Activated CD4-positive, alpha-beta T cell treated with anti-CD3 and anti-CD28 coated beads, Interleukin-2, Interleukin-6, amounts not matched to agents 100 ng/mL and 50 ng/mL, durations not matched to agents 16 hours and 8 hours (primary cell): ENCODE measurements around the gene FAM13A.
A peak's percentile ranks its signal among the peaks of the same experiment; 100 is the strongest.
"Not testable (repeated sequence)": the region's sequence is repeated elsewhere in the genome, so short reads cannot be mapped to it uniquely, and the experiment has no call there.

Experiments
- DNase-seq: peaks from one replicate; pipeline ENCODE4 v3.0.0-alpha.2; 2020

Gene FAM13A

DNA sequence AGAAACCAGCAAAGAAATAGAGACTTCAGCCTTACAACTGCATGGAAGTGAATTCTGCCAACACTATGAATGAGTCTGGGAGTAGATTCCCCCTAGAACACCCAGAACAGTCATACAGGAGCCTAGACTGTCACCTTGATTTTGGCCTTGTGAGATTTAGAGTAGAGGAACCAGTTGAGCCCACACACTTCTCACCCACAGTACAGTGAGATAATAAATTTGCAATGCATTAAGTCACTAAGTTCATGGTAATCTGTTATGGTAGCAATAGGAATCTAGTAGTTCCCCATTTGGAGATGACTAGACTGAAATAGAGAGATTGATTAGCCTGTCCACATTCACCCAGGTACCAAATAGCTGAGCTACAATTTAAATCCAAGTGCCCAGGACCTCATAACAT lies 59.0 kb downstream of the FAM13A start:
- DNase-seq = no peak

- no peak for DNase-seq
Observed at GRCh38 chr4:88995874-88996273, 61.1 kb downstream of the FAM13A start.

- DNase-seq = not testable (repeated sequence)
Observed at GRCh38 chr4:88995257-88995656, 61.7 kb downstream of the FAM13A start.

- no peak for DNase-seq
Observed at GRCh38 chr4:88993246-88993645, 63.7 kb downstream of the FAM13A start.

- DNase-seq = no peak
Observed at GRCh38 chr4:88991746-88992145, 65.2 kb downstream of the FAM13A start.

- DNase-seq = no peak
Observed at GRCh38 chr4:88989990-88990389, 67.0 kb downstream of the FAM13A start.

DNA sequence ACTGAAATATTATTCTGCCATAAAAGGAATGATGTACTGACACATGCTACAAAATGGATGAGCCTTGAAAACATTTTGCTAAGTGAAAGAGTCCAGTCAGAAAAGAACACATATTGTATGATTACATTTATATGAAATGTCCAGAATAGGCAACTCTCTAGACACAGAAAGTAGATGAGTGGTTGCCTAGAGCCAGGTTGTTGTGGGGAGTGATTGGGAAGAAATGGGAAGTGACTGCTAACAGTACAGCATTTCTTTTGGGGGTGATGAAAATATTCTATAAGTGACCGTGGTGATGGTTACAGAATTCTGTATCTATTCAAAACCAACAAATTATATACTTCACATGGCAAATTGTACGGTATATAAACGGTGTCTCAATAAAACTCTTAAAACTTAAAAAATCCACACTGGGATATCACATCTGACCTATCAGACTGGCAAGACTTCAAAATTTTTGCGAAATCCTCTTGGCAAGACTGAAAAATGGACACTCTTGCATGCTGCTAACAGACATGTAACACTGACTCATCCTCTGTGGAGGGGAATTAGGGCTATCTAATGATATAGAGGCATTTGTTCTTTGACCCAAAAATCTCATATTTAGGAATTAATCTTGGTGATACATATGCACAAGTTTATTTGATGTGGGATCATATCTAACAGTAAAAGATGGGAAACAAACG lies 71.8 kb downstream of the FAM13A start:
- no peak for DNase-seq

DNA sequence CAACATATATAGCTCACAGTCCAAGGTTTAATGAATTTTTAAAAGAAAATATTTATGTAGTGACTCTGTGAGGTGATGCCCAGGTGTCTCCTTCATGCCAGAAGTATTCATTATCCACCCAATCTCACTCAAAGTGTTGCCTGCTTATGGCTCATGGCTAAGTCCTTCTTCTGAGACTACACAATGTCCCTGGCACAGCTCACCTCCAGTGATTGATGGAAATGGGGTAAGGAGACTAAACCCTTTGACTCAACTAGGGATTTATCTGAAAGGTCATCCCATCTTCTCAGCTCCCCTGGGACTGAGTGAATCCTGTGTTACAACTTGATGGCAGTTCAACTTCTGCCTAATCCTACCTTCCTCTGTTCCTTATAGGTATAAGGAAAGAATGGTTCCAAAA lies 74.2 kb downstream of the FAM13A start:
- DNase-seq = no peak

DNA sequence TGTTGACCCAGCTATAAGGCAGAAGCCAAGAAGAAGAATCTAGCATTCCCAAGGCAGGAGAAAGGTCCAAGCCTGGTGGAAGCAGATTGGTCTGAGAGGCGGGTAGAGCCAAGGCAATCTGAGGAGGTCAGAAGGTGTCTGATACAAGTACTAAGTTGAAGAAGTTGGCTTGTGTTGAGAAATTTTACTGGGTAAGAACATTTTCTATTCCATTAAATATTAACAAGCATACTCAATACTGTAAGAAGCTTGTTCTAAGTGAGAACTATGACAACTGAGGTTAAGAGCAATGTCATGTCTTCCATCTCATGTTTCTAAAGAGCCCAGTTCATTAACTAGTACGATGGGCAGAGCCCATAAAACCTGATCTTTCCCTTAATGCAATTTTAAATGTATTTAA lies 75.0 kb downstream of the FAM13A start:
- DNase-seq = no peak

- DNase-seq = no peak
Observed at GRCh38 chr4:88981556-88981955, 75.4 kb downstream of the FAM13A start.

- DNase-seq = no peak
Observed at GRCh38 chr4:88979276-88979675, 77.7 kb downstream of the FAM13A start.

GRCh38 chr4:88976775-88977035 lies 80.3 kb downstream of the FAM13A start:
- no peak for DNase-seq

DNA sequence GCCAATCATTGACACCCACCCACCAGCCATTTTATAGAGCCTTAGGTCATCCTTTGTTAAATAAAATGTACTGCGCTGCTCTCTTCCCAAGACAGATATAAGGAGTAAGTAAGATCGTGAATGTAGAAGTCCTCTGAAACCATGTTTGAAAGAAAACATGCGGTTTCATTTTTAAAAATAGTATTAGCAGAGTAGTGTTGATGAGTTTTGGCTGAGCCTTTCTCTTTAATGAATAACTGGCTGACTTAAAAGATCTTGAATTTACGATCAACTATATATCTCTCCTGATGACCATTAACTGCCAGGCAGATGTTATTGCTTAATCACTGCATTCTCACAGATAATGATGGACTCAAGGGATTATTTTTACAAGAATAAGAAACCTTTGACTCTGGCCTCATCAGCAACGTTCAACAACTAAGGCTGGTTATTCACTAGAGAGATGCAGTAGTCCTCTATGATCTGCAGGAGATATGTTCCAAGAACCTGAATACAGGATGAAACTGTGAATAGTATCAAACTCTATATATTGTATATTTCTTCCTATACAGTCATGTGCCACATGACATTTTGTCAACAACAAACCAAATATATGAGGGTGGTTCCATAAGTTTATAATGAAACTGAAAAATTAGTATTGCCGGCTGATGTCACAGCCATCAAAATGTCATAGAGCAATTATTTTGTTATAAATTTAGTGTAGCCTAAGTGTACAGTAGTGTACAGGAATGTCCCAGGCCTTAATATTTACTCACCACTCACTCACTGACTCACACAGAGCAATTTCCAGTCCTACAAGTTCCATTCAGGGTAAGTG lies 80.8 kb downstream of the FAM13A start:
- DNase-seq = no peak

GRCh38 chr4:88971536-88971935 lies 85.4 kb downstream of the FAM13A start:
- DNase-seq = no peak

- DNase-seq = no peak
Observed at GRCh38 chr4:88969746-88970145, 87.2 kb downstream of the FAM13A start.

- DNase-seq = no peak
Observed at GRCh38 chr4:88969271-88969670, 87.7 kb downstream of the FAM13A start.

GRCh38 chr4:88967883-88968331 lies 89.1 kb downstream of the FAM13A start:
- no peak for DNase-seq

- no peak for DNase-seq
Observed at GRCh38 chr4:88965053-88965452, 91.9 kb downstream of the FAM13A start.

DNA sequence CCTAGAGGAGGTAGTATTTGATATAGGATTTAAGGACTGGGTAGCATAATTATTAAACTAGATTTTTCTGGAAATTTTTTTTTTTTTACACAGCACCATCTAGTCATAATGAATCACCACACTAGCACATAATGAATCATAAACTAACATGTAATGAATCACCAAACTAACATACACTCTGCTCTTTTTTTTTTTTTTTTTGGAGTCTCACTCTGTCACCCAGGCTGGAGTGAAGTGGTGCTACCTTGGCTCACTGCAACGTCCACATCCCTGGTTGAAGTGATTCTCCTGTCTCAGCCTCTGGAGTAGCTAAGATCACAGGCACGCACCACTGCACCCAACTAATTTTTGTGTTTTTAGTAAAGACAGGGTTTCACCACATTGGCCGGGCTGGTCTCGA lies 92.5 kb downstream of the FAM13A start:
- peak; percentile 38 for DNase-seq

- DNase-seq = peak; percentile 35
Observed at GRCh38 chr4:88963817-88964216, 93.2 kb downstream of the FAM13A start.

DNA sequence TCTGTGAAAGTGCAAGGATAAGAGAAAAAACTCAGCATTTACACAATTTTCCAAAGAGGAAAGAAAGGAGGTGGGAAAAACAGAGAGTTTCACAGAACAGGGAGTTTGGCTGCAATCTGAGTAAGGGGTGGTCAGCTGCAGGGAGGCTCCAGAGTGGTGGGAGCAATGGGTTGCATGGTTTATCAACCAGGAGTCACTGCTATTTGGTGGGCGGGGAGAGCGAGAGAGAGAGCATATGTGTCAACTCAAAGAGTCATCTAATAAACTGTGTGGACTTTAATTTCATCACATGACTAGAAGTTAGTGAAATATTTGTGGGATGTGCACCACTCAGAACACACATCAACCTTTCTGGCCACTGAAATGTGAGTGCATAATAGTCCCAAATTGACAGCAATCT lies 94.6 kb downstream of the FAM13A start:
- no peak for DNase-seq

GRCh38 chr4:88960576-88960975 lies 96.4 kb downstream of the FAM13A start:
- no peak for DNase-seq

GRCh38 chr4:88958080-88958479 lies 98.9 kb downstream of the FAM13A start:
- DNase-seq = no peak

- DNase-seq = no peak
Observed at GRCh38 chr4:88957570-88957969, 99.4 kb downstream of the FAM13A start.
